KOPT-K1 (cell line): ENCODE results near the gene LMBRD1.

ENCODE experiments used
- H3K27ac ChIP-seq: fragments of 200-600 bp; sonication (generic); 2 replicates; pipeline ENCODE4 v1.5.1; 2016; ENCODE audit warnings: antibody characterized with exemption, mild to moderate bottlenecking, low read depth, low read length; ENCODE audit not compliant: poor library complexity, severe bottlenecking
- H3K36me3 ChIP-seq: fragments of 200-600 bp; sonication (generic); 2 replicates; pipeline ENCODE4 v1.5.1; 2017; ENCODE audit warnings: antibody characterized with exemption, mild to moderate bottlenecking, low read length, moderate library complexity; ENCODE audit not compliant: insufficient read depth
- H3K9me3 ChIP-seq: fragments of 200-600 bp; sonication (generic); 2 replicates; pipeline ENCODE4 v1.5.1; 2017; ENCODE audit warnings: antibody characterized with exemption, low read length, mild to moderate bottlenecking; ENCODE audit not compliant: insufficient read depth, poor library complexity, severe bottlenecking

The LMBRD1 gene

DNA sequence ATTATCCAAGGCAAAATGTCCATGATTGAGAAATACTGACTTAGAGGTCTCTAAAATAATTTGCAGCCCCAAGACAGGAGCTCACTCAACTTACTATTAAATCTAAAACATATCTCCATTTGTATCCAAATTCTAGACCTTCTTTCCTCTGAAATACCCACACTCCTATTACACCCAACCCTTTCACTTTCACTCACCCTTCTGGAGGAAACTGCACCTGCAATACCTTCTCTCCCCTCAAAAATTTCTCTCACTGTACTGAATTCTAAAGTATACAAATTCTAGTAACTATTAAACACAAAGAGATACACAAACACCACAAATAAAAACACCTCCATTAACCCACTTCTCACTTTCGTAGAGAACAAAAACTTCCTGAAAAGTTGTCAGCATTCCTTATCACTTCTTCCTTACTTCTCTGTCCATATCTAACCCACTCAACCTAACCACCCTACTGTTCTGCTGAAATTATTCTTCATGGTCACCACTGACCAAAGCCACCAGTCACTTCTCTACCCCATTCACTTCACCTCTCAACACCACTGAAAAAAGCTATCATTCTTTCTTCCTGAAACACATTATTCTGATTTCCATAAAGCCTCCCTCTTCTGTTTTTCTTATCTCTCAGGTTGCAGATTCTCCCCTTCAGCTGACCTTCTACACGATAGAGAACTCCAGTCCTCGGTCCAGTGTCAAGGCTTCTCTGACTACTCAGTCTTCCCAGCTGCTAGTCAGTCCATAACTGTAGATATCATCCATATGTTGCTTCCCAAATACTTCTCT lies 12.0 kb downstream of the LMBRD1 start:
- peaks cover 29% of the 10 kb centered on the region for H3K36me3 ChIP-seq
- no peaks in the 10 kb centered on the region for H3K9me3 ChIP-seq
- no peak overlapping the region for H3K27ac ChIP-seq

DNA sequence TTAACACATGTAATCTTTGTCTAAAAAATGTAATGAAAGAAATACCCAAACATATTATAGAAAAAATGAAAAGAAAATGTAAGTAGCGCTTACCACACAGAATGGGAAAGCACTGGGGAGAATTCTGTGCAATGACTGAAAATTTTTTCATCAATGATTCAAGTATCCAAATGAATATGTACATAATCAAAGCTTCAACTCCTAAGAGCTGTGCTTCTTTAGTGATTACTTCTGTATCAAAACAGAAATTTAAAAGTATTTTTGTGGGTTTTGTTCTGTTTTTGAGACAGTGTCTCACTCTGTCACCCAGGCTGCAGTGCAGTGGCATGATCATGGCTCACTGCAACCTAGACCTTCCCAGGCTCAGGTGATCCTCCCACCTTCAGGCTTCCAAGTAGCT lies 13.7 kb downstream of the LMBRD1 start:
- H3K9me3 ChIP-seq, result no peaks in the 10 kb centered on the region
- H3K27ac ChIP-seq, result no peak overlapping the region
- H3K36me3 ChIP-seq, result peaks cover 26% of the 10 kb centered on the region

DNA sequence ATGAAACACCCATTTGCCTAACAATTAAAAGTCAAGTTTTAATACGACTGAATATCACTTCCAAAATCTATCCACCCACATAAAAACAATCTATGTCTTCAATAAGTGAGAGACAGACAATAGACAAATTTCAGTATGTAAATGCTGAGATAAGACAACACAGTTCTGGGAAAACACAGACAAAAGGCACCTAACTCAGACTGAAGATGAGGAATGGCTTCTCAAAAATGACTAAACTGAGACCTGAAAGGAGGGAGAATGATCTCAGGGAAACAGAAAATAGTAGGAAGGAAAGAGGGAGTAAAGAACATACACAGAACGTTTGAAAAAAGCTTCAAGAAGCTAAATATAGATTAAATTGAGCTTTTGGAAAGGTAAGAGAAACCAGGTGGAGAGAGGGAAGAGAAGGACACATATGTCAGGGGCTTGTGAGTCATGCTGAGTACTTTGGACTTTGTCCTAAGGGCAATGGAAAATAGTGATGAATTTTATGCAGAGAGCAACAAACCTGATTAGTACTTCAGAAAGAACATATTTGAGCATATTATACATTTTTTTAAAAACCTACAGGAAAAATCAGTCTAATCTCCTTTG lies 16.1 kb downstream of the LMBRD1 start:
- no peak overlapping the region for H3K27ac ChIP-seq
- no peaks in the 10 kb centered on the region for H3K9me3 ChIP-seq
- peaks cover 41% of the 10 kb centered on the region for H3K36me3 ChIP-seq

DNA sequence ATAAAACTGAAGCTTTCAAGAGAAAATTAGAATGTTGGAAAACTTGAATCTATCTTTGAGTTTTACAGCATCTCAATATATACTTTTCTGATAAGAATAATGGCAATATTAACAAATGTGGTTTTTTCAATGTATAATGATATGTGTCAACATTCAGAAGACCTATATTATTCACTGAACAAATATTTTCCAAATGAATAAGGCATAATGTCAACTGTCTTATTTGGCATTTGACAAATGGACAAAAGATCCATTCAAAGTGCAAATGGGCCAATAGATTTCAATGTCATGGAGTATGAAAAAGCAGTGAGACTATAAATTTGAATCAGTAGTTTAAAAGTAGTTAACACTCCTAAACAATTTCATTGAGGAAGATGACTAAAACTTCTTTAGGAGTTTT lies 20.9 kb downstream of the LMBRD1 start:
- no peaks in the 10 kb centered on the region for H3K9me3 ChIP-seq
- peaks cover 39% of the 10 kb centered on the region for H3K36me3 ChIP-seq
- H3K27ac ChIP-seq, result no peak overlapping the region

DNA sequence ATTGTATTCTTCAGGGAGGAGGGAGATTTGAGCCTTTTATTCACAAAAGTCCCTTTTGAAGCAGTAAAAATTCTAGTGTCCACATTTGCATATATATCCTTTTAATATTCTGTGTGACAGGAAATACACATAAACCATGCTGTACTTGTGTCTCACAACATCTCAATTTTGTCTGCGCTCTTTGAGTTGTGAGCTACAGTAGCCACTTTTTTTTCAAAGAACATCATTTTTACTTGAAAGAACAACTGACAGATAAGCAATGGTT lies 21.3 kb downstream of the LMBRD1 start:
- H3K36me3 ChIP-seq, result peaks cover 39% of the 10 kb centered on the region
- H3K9me3 ChIP-seq, result no peaks in the 10 kb centered on the region
- no peak overlapping the region for H3K27ac ChIP-seq

DNA sequence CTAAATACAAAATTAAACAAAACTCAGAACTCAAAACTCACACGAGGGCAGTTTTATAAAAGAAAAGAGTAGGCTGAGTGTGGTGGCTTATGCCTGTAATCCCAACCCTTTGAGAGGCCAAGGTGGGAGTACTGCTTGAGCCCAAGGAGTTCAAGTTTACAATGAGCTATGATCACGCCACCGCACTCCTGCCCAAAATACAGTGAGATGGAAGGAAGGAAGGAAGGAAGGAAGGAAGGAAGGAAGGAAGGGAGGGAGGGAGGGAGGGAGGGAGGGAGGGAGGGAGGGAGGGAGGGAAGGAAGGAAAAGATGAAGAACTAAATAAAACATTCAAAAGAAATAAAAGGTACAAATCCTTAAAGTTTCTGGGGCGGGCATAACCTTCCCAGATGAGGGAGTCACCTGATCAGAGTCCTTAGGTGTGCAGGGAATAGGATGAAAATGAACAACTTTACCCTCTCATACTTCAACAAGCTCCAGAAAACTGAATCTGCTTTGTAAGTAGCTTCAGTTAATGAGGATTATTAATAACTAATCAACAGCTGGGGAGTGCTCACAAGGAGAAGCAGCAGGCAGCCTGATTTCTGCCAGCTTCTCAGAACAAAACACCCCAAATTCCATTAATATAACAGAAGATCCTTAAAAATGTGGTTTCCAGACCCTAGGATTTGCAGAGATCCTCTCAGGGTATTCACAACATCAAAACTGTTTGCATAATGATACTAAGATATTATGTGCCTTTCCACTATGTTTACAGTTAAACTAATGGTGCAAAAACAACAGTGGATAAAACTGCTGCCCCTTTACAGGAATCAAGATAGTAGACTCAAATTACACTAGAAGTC lies 21.8 kb downstream of the LMBRD1 start:
- H3K9me3 ChIP-seq, result no peaks in the 10 kb centered on the region
- H3K27ac ChIP-seq, result no peak overlapping the region
- peaks cover 40% of the 10 kb centered on the region for H3K36me3 ChIP-seq

DNA sequence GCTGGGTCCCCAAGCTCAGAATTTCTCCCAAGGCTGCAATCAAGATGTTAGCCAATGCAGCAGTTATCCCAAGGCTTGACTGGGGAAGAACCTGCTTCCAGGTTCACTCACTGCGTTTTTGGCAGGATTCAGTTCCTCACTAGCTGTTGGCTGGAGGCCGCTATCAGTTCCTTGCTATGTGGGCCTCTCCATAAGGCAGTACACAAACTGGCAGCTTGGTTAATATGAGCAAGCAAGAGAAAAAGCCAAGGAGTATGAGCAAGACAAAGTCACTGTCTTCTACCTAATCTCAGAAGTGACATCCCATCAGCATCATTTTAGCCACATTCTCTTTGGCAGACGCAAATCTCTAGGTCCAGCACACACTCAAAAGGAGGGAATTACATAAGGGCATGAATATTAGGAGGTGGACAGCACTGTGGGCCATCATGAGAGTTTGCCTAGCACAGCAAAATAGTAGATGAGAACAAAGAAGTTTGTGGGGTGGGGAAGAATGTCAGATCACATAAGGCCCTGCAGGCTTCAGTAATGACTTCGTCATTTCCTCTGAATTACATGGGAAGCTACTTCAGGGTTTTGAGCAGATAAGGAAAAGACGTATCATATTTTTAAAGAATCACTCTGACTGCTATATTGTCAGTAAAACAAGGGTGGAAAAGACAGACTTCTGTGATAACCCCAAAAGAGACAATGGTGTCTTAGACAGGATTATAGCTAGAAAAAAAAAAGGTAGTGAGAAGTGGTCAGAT lies 25.5 kb downstream of the LMBRD1 start:
- Histone ChIP-seq H3K9me3 (no peaks in the 10 kb centered on the region), H3K27ac (no peak overlapping the region), H3K36me3 (peaks cover 20% of the 10 kb centered on the region; the same call in 1 of the 2 replicates)

DNA sequence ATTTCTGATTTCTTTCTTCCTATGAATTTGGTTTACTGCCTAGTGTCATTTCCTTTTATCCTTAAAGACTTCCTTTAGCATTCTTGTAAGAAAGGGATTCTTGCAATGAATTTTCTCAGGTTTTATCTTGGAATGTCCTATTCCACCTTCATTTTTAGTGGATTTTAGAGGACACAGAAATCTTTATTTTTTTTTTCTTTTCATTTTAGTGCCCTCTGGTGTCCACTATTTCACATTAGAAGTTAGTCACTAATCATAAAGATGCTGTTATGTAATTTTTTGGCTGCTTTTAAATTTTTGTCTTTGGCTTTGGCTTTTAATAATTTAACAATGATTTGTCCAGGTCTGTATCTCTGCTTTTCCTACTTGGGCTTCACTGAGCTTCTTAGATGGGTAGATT lies 28.1 kb downstream of the LMBRD1 start:
- H3K9me3 ChIP-seq, result no peaks in the 10 kb centered on the region
- H3K27ac ChIP-seq, result no peak overlapping the region
- peaks cover 12% of the 10 kb centered on the region; the same call in 1 of the 2 replicates for H3K36me3 ChIP-seq

DNA sequence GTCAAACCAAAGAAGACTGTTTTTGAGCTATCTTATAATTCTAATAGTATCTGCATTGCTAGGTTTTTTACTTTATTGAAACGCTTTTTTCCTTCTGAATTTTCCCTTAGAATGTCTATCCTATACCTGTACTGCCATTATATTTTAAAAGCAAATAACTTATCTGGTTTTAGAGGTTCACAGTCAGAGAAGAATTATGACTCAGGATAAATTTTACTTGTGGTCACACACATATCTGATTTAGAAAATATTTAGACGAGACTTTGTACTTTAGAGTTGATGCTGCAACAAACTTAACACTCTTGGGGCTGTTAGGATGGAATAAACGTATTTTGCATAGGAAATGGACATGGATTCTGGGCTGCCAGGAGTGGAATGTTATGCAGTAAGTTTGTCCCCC lies 33.0 kb downstream of the LMBRD1 start:
- Histone ChIP-seq H3K36me3 (peaks cover 5% of the 10 kb centered on the region; the same call in 1 of the 2 replicates), H3K27ac (no peak overlapping the region), H3K9me3 (no peaks in the 10 kb centered on the region)

DNA sequence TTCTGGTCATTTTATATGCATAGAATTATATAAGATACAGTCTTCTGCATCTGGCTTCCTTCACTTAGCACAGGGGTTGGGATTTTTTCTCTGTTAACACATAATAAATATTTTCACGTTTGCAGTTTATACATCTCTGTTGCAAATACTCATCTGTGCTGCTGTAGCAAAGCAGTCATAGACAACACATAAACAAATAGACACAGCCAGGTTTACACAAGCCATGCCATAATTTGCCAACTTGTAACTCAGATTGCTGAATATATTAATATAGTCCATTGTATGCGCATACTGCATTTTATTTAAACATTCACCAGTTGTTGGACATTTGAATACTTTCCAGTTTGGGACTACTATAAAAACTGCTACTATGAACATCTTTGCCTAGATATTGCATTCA lies 35.0 kb downstream of the LMBRD1 start:
- Histone ChIP-seq H3K36me3 (peaks cover 5% of the 10 kb centered on the region; the same call in 1 of the 2 replicates), H3K27ac (no peak overlapping the region), H3K9me3 (no peaks in the 10 kb centered on the region)

DNA sequence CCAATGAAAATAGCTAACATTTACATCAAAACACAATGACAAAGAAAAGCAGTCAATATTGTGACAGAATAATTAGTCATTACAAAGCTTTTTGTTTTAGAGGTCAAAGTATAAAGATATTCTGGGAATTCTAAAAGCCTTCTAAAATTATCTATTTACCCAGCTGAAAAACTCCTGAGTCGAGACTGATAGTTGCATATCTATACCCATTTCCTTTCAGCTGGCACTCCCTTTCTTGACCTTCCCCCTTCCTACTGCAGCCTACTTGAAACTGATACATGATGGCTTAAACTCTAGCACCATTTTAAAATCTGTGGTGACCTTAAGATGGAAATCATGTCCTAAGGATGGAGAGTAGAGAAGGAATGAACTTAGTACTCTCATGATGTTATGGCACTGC lies 38.6 kb downstream of the LMBRD1 start:
- peaks cover 5% of the 10 kb centered on the region; the same call in 1 of the 2 replicates for H3K36me3 ChIP-seq
- H3K9me3 ChIP-seq, result peaks cover 8% of the 10 kb centered on the region
- no peak overlapping the region for H3K27ac ChIP-seq

DNA sequence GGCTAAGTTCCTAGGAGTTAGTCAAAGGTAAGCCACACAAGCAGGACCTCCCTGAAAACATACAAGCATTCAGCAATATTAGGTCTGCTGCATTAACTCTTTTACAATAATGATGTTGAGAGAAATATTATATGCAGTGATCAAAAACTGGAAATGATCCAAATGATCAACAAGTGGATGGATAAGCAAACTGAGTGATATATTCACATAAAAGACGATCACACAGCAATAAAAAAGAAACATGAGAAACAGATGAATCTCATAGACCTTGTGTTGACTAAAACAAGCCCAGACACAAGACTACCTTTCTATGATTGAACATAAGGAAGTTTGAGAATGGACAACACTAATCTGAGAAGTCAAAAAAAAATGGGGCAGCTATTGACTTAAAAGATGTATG lies 39.9 kb downstream of the LMBRD1 start:
- H3K36me3 ChIP-seq, result no peaks in the 10 kb centered on the region
- H3K9me3 ChIP-seq, result peaks cover 8% of the 10 kb centered on the region
- no peak overlapping the region for H3K27ac ChIP-seq

DNA sequence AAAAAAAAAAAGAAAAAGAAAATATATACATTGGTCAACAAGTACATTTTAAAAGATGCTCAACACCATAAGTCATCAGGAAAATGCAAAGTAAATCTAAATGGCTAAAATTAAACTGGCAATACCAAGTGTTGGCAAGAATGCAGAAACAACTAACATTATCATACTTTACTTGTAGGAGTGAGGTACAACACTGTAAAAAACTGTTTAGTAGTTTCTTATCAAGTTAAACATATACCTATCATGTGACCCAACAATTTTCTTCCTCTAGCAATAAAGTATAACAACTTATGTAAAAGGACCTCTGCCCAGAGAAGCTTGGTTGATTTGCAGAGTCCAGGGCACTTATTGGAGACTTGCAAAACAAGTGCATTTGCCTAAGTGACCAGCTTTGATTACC lies 40.4 kb downstream of the LMBRD1 start:
- Histone ChIP-seq H3K27ac (no peak overlapping the region), H3K36me3 (no peaks in the 10 kb centered on the region), H3K9me3 (peaks cover 8% of the 10 kb centered on the region)

DNA sequence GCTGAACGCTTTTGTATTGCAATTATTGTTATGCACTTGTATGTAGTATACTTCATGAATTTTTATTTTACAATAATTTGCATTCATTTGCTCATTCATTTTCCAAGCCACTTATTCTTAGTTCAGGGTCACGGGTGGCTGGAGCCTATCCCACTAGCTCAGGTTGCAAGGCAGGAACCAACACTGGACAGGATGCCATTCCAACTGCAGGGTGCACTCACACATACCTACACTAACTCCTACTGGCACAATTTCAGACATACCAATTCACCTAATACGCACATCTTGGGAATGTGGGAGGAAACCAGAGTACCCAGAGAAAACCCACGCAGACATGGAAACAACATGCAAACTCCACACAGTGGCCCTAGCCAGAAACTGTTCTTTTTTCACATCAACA lies 61.8 kb downstream of the LMBRD1 start:
- peaks cover 9% of the 10 kb centered on the region for H3K36me3 ChIP-seq
- H3K9me3 ChIP-seq, result no peaks in the 10 kb centered on the region
- H3K27ac ChIP-seq, result no peak overlapping the region

DNA sequence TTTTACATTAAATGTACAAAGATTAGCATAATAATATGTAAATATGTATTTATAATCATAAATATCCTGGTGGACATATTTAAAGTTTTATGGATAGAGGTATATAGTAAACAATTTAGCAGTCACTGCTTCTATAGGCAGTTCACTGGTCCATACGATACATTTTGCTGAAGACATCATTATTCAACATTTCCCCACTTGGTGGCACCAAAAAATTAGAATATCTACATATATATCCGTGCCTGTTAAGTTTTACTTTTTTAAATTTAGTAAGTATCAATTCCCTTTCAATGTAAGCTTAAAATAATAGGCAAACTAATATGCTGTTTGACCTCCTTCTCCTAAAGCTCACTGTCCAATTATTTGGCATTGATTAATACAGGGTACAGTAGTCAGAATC lies 64.2 kb downstream of the LMBRD1 start:
- peaks cover 9% of the 10 kb centered on the region; the same call in 1 of the 2 replicates for H3K36me3 ChIP-seq
- no peak overlapping the region for H3K27ac ChIP-seq
- H3K9me3 ChIP-seq, result no peaks in the 10 kb centered on the region
